Naive thymus-derived CD8-positive, alpha-beta T cell (primary cell): ENCODE results near the gene RPL34. TPM values are rescaled to one million over a fixed set of nuclear protein-coding genes. Genes with fewer than 3 reads are reported as not detected.
"Not testable (repeated sequence)": the region's sequence is repeated elsewhere in the genome, so short reads cannot be mapped to it uniquely, and the experiment has no call there.

ENCODE experiments used
- ATAC-seq, 2 donors: fragments of 150-1000 bp; cut with Tn5 transposase in 1 of 2; sonication (Bioruptor Pico), chemical (Tn5 transposase) in 1 of 2; 1 replicate in 1 of 2; 2 replicates in 1 of 2; pipeline ENCODE4 v1.10.0; 2021; ENCODE audit warnings: mild to moderate bottlenecking in 2 of 2, moderate library complexity in 2 of 2
- POLR2A ChIA-PET: fragments of 350-600 bp; sonication (Branson Sonifier 250); formaldehyde crosslinking; loops from one replicate; lab custom pipeline; 2021; ENCODE audit warnings: antibody characterized with exemption; lab: Charles Lee
- DNase-seq, 10 donors: peaks; one replicate each; pipeline versions ENCODE4 v3.0.0 to v3.0.0-alpha.2; 2020 to 2022
- H3K27ac Mint-ChIP-seq, 10 donors: one replicate each; pipeline ENCODE4 v1.8.0; 2020 to 2022; ENCODE audit warnings: mild to moderate bottlenecking in 10 of 10, mixed read lengths in 10 of 10, moderate library complexity in 4 of 10, inconsistent platforms in 1 of 10
- H3K27me3 Mint-ChIP-seq, 5 donors: one replicate each; pipeline ENCODE4 v1.8.0; 2021 to 2022; ENCODE audit warnings: mixed read lengths in 5 of 5
- H3K36me3 Mint-ChIP-seq, 3 donors: one replicate each; pipeline ENCODE4 v1.8.0; 2020 to 2022; ENCODE audit warnings: mixed read lengths in 3 of 3, mild to moderate bottlenecking in 2 of 3, inconsistent platforms in 1 of 3
- H3K4me1 Mint-ChIP-seq, 4 donors: one replicate each; pipeline ENCODE4 v1.8.0; 2021 to 2022; ENCODE audit warnings: mixed read lengths in 4 of 4
- H3K4me3 Mint-ChIP-seq, 10 donors: one replicate each; pipeline ENCODE4 v1.8.0; 2020 to 2022; ENCODE audit warnings: mild to moderate bottlenecking in 10 of 10, mixed read lengths in 10 of 10, moderate library complexity in 6 of 10, inconsistent platforms in 1 of 10
- H3K9me3 Mint-ChIP-seq, 9 donors: one replicate each; pipeline ENCODE4 v1.8.0; 2020 to 2022; ENCODE audit warnings: mixed read lengths in 9 of 9, mild to moderate bottlenecking in 3 of 9, inconsistent platforms in 1 of 9, moderate library complexity in 1 of 9
- polyA plus RNA-seq, 3 donors: library from polyadenylated mRNA; unstranded; fragments of 300-500 nt; fragmentation: Illumina TruSeq; gene quantifications; one replicate each; pipeline ENCODE4 v1.2.3, GENCODE V29; 2021
- total RNA-seq, 8 experiments: library from RNA in 2 of 8; stranded (reverse) in 2 of 8; gene quantifications; one replicate each; pipeline ENCODE4 v1.2.3 and lab custom pipeline; 2021 to 2026

RPL34 gene
- 1,000 to 10,000 TPM; 3,039 to 3,108 TPM for total RNA-seq
- polyA plus RNA-seq = 1,000 to 10,000 TPM; 5,254 to 5,901 (median 5,840) TPM
- 906 to 1,346 (median 1,043) reads per million in 6 experiments for total RNA-seq (lab: John Stamatoyannopoulos, UW)

- POLR2A ChIA-PET = interaction anchor here (0.5 to 2.4 kb wide), 13 partner anchors 11 to 1062 kb away, joined by 3 to 13 read pairs (median 4); partner anchors contain the start of genes OSTC and PAPSS1
- Mint-ChIP-seq H3K9me3 (peaks cover 0 to 5% (median 3%) of the 10 kb centered on the region in 9 donors), H3K27ac (peak within 1 kb of the TSS; percentile 93 to 99 (median 98)), H3K4me3 (peak within 1 kb of the TSS; percentile 89 to 98 (median 95)), H3K36me3 (peaks cover 16 to 64% (median 24%) of the 10 kb centered on the region in 3 donors), H3K4me1 (peaks cover 33 to 64% (median 58%) of the 10 kb centered on the region in 4 donors), H3K27me3 (no peaks in the 10 kb centered on the region)
- peak; percentile 87 to 99 (median 97) for DNase-seq
- peak; percentile 97 to 98 for ATAC-seq
These were observed at the start of gene RPL34 for GRCh38 chr4:108620101-108620932. Gene RPL34, plus strand, starts transcription at chr4:108620576. Its CDS starts 1,384 bp downstream, at chr4:108621960.

- no peak for ATAC-seq
- H3K36me3 Mint-ChIP-seq = peaks cover 0 to 2% (median 0%) of the 10 kb centered on the region in 3 donors
- DNase-seq = no peak
- POLR2A ChIA-PET = interaction anchor here (0.6 to 1.9 kb wide), 5 partner anchors 44 to 552 kb away, joined by 3 to 8 read pairs (median 4); no protein-coding TSS in a partner anchor
- peak overlapping the region in 6 of 10 donors; percentile 21 to 80 (median 51) for H3K27ac Mint-ChIP-seq
- no peaks in the 10 kb centered on the region for H3K9me3 Mint-ChIP-seq
- peaks cover 17 to 40% (median 30%) of the 10 kb centered on the region in 4 donors for H3K4me1 Mint-ChIP-seq
- H3K4me3 Mint-ChIP-seq = peak overlapping the region in 1 of 10 donors; percentile 46
- no peaks in the 10 kb centered on the region for H3K27me3 Mint-ChIP-seq
These were observed 49.3 kb upstream of the RPL34 start for GRCh38 chr4:108570993-108571569.

GRCh38 chr4:108574402-108574801, 46.0 kb upstream of the RPL34 start:
- Mint-ChIP-seq H3K36me3 (peaks cover 0 to 2% (median 0%) of the 10 kb centered on the region in 3 donors), H3K9me3 (no peaks in the 10 kb centered on the region), H3K27me3 (no peaks in the 10 kb centered on the region), H3K4me3 (no peak overlapping the region), H3K27ac (no peak overlapping the region), H3K4me1 (peaks cover 13 to 31% (median 24%) of the 10 kb centered on the region in 4 donors)
- POLR2A ChIA-PET = interaction anchor here (1.2 kb wide), 1 partner anchor 544 kb away, joined by 3 read pairs; no protein-coding TSS in a partner anchor
- DNase-seq (no peak), ATAC-seq (no peak)

GRCh38 chr4:108581083-108581482, 39.3 kb upstream of the RPL34 start:
- DNase-seq (no peak), ATAC-seq (no peak)
- POLR2A ChIA-PET = no interaction called here
- Mint-ChIP-seq H3K4me1 (peaks cover 0 to 6% (median 3%) of the 10 kb centered on the region in 4 donors), H3K36me3 (no peaks in the 10 kb centered on the region), H3K27me3 (no peaks in the 10 kb centered on the region), H3K9me3 (no peaks in the 10 kb centered on the region), H3K4me3 (no peak overlapping the region), H3K27ac (no peak overlapping the region)

DNA sequence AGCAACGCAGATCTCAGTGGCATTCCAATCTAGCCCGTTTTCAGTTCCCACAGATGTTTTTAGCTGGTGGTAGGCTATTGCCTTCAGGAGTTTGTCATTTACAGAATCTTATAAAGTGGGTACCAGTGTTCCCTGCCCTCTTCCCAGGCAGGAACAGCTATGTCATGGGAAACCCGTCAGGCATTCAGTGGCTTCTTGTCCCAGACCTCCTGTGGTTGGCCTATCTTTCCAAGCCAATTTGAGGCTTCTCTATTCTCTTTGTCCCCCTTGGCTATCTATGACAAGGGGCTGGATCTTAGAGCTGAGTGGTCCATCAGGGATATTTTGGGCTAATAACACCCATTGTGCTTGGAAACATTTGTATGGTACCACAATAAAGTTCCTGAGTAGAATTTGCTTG, 33.6 kb upstream of the RPL34 start:
- no peak overlapping the region for H3K4me3 Mint-ChIP-seq
- H3K27me3 Mint-ChIP-seq = no peaks in the 10 kb centered on the region
- H3K4me1 Mint-ChIP-seq = peaks cover 0 to 10% (median 1%) of the 10 kb centered on the region in 4 donors
- peaks cover 0 to 25% (median 16%) of the 10 kb centered on the region in 3 donors for H3K36me3 Mint-ChIP-seq
- no peak overlapping the region for H3K27ac Mint-ChIP-seq
- POLR2A ChIA-PET = no interaction called here
- ATAC-seq = no peak
- DNase-seq = no peak
- H3K9me3 Mint-ChIP-seq = peaks cover 0 to 1% (median 0%) of the 10 kb centered on the region in 9 donors

DNA sequence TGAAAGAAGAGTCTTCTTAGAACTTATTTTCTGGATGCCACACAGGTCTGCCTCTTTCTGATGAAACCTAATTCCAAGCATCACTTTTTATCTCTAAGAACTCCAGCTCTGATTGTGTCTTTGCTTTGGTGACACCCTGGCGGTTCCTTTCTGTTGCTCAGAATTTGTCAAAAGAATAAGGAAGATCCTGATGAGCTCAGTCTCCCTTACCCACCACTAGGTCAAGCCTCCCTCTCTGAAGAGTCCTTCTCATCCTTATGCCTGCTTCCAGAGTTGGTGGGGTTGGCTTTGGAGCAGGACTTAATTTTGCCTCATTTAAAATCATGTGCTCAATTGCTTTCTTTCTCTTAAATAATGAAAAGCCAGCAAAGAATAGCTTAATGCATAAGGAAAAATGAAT, 31.5 kb upstream of the RPL34 start:
- Mint-ChIP-seq H3K27ac (peak overlapping the region in 1 of 10 donors; percentile 31), H3K4me3 (no peak overlapping the region), H3K4me1 (peaks cover 0 to 16% (median 1%) of the 10 kb centered on the region in 4 donors), H3K9me3 (peaks cover 0 to 8% (median 0%) of the 10 kb centered on the region in 9 donors), H3K36me3 (peaks cover 5 to 40% (median 27%) of the 10 kb centered on the region in 3 donors), H3K27me3 (no peaks in the 10 kb centered on the region)
- ATAC-seq (no peak), DNase-seq (no peak)
- POLR2A ChIA-PET = interaction anchor here (0.6 to 0.8 kb wide), 2 partner anchors 26 to 858 kb away, joined by 3 to 7 read pairs; no protein-coding TSS in a partner anchor

- DNase-seq = no peak
- POLR2A ChIA-PET = interaction anchor here (0.8 kb wide), 1 partner anchor 857 kb away, joined by 3 read pairs; no protein-coding TSS in a partner anchor
- Mint-ChIP-seq H3K4me1 (peaks cover 0 to 16% (median 2%) of the 10 kb centered on the region in 4 donors), H3K36me3 (peaks cover 5 to 49% (median 34%) of the 10 kb centered on the region in 3 donors), H3K27me3 (no peaks in the 10 kb centered on the region), H3K9me3 (peaks cover 0 to 8% (median 0%) of the 10 kb centered on the region in 9 donors), H3K4me3 (no peak overlapping the region), H3K27ac (no peak overlapping the region)
- no peak for ATAC-seq
These were observed 30.4 kb upstream of the RPL34 start for GRCh38 chr4:108589961-108590360.

DNA sequence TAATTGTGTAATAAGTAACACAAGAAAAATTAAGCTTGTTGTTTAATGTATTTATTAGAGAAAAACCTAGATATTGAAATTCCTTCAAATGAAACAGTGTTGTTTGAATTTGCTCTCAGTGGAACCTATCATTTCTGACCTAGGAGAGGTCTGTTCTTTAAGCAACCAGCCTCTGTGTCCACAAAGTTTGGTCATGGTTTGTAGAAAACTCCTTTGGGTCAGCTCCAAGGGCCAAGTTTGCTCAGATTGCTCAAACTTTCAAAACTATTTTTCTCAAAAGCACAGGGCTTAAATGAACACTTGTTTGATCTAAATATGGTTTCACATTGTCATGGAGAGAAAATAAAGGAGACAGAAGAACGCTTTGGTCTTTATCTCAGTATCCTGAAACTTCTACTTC, 29.6 kb upstream of the RPL34 start:
- ATAC-seq (no peak), DNase-seq (no peak)
- Mint-ChIP-seq H3K9me3 (peaks cover 0 to 8% (median 0%) of the 10 kb centered on the region in 9 donors), H3K27me3 (no peaks in the 10 kb centered on the region), H3K36me3 (peaks cover 5 to 49% (median 35%) of the 10 kb centered on the region in 3 donors), H3K4me3 (no peak overlapping the region), H3K27ac (peak overlapping the region in 1 of 10 donors; percentile 71), H3K4me1 (peaks cover 0 to 16% (median 2%) of the 10 kb centered on the region in 4 donors)
- POLR2A ChIA-PET = interaction anchor here (0.6 kb wide), 1 partner anchor 12 kb away, joined by 3 read pairs; no protein-coding TSS in a partner anchor

DNA sequence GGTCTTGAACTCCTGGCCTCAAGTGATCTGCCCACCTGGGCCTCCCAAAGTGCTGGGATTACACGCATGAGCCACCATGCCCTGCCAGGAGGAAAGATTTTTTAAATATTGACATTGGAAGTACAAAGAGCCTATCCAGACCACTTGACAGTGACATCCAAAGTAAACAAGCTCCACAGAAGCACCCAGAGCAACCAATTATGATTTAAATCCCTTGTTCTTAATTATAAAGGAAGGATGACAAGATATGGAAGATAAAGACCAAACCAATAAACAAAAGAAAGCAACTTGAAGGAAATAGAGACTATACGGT, 27.7 kb upstream of the RPL34 start:
- Mint-ChIP-seq H3K27ac (no peak overlapping the region), H3K9me3 (peaks cover 0 to 8% (median 0%) of the 10 kb centered on the region in 9 donors), H3K4me1 (peaks cover 0 to 16% (median 2%) of the 10 kb centered on the region in 4 donors), H3K4me3 (no peak overlapping the region), H3K27me3 (no peaks in the 10 kb centered on the region), H3K36me3 (peaks cover 10 to 44% (median 39%) of the 10 kb centered on the region in 3 donors)
- DNase-seq (no peak), ATAC-seq (no peak)
- POLR2A ChIA-PET = interaction anchor here (0.6 to 1.3 kb wide), 2 partner anchors 15 to 557 kb away, joined by 3 to 5 read pairs; no protein-coding TSS in a partner anchor

DNA sequence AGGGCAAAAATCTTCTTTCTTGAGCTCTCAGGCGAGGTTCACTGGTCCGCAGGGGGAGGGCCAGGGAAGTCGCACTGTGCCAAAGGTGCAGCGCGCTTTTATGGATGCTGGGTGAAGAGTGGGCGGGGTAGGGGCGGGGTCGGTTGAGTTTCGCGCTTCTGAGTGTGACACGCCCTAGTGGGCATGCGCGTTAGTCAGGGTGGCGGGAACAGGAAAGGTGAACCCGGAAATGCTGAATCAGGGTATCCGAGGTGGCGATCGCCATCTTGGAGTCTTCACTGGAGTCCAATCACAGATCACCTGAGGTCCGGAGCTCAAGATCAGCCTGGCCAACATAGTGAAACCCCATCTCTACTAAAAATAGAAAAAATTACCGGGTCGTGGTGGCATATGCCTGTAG, 26.1 kb upstream of the RPL34 start:
- not testable (repeated sequence) for ATAC-seq, H3K4me3 Mint-ChIP-seq, H3K9me3 Mint-ChIP-seq, H3K27me3 Mint-ChIP-seq, DNase-seq
- POLR2A ChIA-PET = interaction anchor here (0.6 kb wide), 1 partner anchor 22 kb away, joined by 3 read pairs; no protein-coding TSS in a partner anchor
- H3K36me3 Mint-ChIP-seq = peaks cover 10 to 41% (median 31%) of the 10 kb centered on the region in 3 donors
- peak overlapping the region in 1 of 10 donors; percentile 27 for H3K27ac Mint-ChIP-seq
- H3K4me1 Mint-ChIP-seq = peaks cover 0 to 16% (median 3%) of the 10 kb centered on the region in 4 donors

DNA sequence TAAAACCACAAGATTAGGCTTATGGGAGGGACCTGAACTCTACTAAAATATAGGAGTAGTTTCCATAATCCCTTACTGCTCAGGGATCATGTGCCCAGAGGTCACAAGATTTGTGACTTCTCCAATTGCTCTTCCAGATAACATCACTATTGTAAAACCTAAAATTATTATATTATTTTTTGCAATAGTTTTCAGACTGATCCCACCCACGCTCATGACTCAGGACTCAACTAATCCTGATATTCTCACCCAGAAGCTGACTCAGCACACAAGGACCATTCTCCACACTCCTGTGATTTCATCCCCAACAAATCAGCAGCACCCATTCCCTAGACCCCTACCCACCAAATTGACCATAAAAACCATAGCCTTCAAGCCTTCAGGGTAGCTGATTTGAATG, 24.0 kb upstream of the RPL34 start:
- Mint-ChIP-seq H3K27me3 (no peaks in the 10 kb centered on the region), H3K9me3 (peaks cover 0 to 8% (median 0%) of the 10 kb centered on the region in 9 donors), H3K4me3 (no peak overlapping the region), H3K4me1 (peaks cover 3 to 17% (median 11%) of the 10 kb centered on the region in 4 donors), H3K27ac (no peak overlapping the region), H3K36me3 (peaks cover 10 to 28% (median 25%) of the 10 kb centered on the region in 3 donors)
- POLR2A ChIA-PET = no interaction called here
- DNase-seq (no peak), ATAC-seq (no peak)

DNA sequence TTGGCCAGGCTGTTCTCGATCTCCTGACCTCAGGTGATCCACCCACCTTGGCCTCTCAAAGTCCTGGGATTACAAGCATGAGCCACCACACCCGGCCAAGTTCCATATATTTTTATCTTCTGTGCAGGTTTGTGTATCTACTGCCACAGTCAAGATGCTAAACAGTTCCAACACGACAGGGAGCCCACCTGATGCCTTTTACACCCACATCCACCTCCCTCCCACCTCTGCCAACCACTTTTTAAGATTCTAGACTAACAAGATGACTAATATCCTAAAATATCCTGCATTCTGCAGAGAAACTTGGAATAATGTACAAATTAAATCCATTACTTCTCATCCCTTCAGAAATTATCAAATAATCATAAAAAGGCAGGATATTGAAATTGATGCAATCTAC, 19.3 kb upstream of the RPL34 start:
- peak overlapping the region; percentile 9 to 90 (median 77) for H3K27ac Mint-ChIP-seq

More for the DNA sequence above, 19.3 kb upstream of the RPL34 start:
- Mint-ChIP-seq H3K36me3 (peaks cover 4 to 12% (median 7%) of the 10 kb centered on the region in 3 donors), H3K27me3 (no peaks in the 10 kb centered on the region), H3K9me3 (peaks cover 0 to 1% (median 0%) of the 10 kb centered on the region in 9 donors), H3K4me3 (peak overlapping the region in 8 of 10 donors; percentile 17 to 63 (median 39)), H3K4me1 (peaks cover 4 to 26% (median 18%) of the 10 kb centered on the region in 4 donors)
- POLR2A ChIA-PET = no interaction called here
- DNase-seq (no peak), ATAC-seq (peak; percentile 40 to 46)
